ENCODE data around the gene DTNB. TPM values are rescaled to one million over a fixed set of nuclear protein-coding genes. Genes with fewer than 3 reads are reported as not detected.

Gene DTNB
- total and polyA plus RNA-seq, 10 of the 15 experiments (the other 5 are each of a cell fraction or from before 2014, with no cell fraction given): 4.5 to 30.6 (median 11.9) TPM

DNA sequence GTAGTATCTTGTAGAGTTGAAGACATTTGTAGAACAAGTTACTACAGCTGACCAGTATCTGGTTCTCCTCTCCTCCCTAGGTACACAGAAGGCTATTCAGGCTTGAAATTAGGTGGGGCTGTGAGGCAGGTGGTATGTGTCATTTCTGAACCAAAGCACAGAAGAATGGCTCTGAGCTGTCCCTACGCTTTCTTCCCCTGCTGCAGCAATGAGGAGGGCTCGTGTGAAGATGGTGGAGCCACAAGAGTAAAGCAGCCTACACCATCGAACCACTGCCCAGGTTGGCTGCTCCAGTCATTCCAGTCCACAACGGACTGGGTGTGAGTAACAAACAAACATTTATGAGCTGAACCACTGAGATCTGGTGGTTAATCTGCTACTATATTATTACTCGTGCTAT lies 148.9 kb downstream of the DTNB start (continued):
- TF ChIP-seq, protein P1, sequence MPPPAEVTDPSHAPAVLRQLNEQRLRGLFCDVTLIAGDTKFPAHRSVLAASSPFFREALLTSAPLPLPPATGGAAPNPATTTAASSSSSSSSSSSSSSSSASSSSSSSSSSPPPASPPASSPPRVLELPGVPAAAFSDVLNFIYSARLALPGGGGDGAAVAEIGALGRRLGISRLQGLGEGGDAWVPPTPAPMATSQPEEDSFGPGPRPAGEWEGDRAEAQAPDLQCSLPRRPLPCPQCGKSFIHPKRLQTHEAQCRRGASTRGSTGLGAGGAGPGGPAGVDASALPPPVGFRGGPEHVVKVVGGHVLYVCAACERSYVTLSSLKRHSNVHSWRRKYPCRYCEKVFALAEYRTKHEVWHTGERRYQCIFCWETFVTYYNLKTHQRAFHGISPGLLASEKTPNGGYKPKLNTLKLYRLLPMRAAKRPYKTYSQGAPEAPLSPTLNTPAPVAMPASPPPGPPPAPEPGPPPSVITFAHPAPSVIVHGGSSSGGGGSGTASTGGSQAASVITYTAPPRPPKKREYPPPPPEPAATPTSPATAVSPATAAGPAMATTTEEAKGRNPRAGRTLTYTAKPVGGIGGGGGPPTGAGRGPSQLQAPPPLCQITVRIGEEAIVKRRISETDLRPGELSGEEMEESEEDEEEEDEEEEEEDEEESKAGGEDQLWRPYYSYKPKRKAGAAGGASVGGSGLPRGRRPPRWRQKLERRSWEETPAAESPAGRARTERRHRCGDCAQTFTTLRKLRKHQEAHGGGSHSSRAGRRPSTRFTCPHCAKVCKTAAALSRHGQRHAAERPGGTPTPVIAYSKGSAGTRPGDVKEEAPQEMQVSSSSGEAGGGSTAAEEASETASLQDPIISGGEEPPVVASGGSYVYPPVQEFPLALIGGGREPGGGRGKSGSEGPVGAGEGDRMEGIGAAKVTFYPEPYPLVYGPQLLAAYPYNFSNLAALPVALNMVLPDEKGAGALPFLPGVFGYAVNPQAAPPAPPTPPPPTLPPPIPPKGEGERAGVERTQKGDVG (CRISPR knock-in tag; IDR thresholded peaks at IDR 0.05): no peak
- TF ChIP-seq CREM (IDR thresholded peaks at IDR 0.05; ENCODE audit: low read depth) (no peak), ZNF384 (IDR thresholded peaks at IDR 0.05; ENCODE audit: borderline replicate concordance, low read depth, low read length) (no peak), YY1 (IDR thresholded peaks at IDR 0.05; ENCODE audit: low read depth, low read length) (peak; percentile 36; the same call in 1 of the 2 replicates), HDAC2 (IDR thresholded peaks at IDR 0.05) (no peak), TCF12 (IDR thresholded peaks at IDR 0.05; ENCODE audit: low read depth, low read length) (0 out of 2 replicates have a peak, but pooled peaks have one; percentile 32), SPI1 (IDR thresholded peaks at IDR 0.05; ENCODE audit: borderline replicate concordance, insufficient read depth, low read depth, low read length) (no peak), BHLHE40 (IDR thresholded peaks at IDR 0.05; ENCODE audit: borderline replicate concordance in 1 of 2, low read depth in 2 of 2, low read length in 1 of 2) (0 out of 4 replicates have a peak, but pooled peaks of 1 of the 2 experiments have one; percentile 19), CREB1 (IDR thresholded peaks at IDR 0.05; ENCODE audit: low read depth) (0 out of 2 replicates have a peak, but pooled peaks have one; percentile 30)
- TF ChIP-seq, protein P2, sequence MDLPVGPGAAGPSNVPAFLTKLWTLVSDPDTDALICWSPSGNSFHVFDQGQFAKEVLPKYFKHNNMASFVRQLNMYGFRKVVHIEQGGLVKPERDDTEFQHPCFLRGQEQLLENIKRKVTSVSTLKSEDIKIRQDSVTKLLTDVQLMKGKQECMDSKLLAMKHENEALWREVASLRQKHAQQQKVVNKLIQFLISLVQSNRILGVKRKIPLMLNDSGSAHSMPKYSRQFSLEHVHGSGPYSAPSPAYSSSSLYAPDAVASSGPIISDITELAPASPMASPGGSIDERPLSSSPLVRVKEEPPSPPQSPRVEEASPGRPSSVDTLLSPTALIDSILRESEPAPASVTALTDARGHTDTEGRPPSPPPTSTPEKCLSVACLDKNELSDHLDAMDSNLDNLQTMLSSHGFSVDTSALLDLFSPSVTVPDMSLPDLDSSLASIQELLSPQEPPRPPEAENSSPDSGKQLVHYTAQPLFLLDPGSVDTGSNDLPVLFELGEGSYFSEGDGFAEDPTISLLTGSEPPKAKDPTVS (IDR thresholded peaks at IDR 0.05; ENCODE audit: low read depth, low read length): no peak

Data from GM12878 (cell line).